Thyroid gland (tissue), 4 donors: ENCODE data around the gene MARVELD3.
"Not testable (repeated sequence)": the region's sequence is repeated elsewhere in the genome, so short reads cannot be mapped to it uniquely, and the experiment has no call there.

Source experiments
- POLR2A ChIP-seq, 2 donors: fragments of 450-650 bp; IDR thresholded peaks; one replicate each; pipeline ENCODE4 v1.6.1; 2017; ENCODE audit warnings: antibody characterized with exemption in 2 of 2, mild to moderate bottlenecking in 2 of 2, moderate library complexity in 1 of 2
- TF ChIP-seq, protein P1 (sequence below), 6 experiments: fragments of 200-600 bp in 3 of 6; fragments of 450-650 bp in 3 of 6; sonication (generic) in 3 of 6; IDR thresholded peaks; one replicate each; pipeline ENCODE4 v1.5.1; 2016 to 2019; ENCODE audit warnings: antibody characterized with exemption in 6 of 6, mild to moderate bottlenecking in 2 of 6, inconsistent platforms in 1 of 6, moderate library complexity in 1 of 6

DNA sequence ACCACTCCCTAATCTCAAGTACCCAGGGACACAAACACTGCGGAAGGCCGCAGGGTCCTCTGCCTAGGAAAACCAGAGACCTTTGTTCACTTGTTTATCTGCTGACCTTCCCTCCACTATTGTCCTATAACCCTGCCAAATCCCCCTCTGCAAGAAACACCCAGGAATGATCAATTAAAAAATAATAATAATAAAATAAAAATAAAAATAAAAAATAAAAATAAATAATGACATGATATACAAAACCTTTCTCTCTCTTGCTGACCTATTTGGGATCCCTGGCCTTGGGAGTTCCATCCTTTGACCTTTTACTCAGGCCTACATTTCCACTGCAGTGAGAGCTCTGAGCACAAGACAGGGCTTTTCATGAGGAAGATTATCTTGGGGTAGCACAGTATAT lies 35.9 kb upstream of the MARVELD3 start:
- TF ChIP-seq, protein P1, sequence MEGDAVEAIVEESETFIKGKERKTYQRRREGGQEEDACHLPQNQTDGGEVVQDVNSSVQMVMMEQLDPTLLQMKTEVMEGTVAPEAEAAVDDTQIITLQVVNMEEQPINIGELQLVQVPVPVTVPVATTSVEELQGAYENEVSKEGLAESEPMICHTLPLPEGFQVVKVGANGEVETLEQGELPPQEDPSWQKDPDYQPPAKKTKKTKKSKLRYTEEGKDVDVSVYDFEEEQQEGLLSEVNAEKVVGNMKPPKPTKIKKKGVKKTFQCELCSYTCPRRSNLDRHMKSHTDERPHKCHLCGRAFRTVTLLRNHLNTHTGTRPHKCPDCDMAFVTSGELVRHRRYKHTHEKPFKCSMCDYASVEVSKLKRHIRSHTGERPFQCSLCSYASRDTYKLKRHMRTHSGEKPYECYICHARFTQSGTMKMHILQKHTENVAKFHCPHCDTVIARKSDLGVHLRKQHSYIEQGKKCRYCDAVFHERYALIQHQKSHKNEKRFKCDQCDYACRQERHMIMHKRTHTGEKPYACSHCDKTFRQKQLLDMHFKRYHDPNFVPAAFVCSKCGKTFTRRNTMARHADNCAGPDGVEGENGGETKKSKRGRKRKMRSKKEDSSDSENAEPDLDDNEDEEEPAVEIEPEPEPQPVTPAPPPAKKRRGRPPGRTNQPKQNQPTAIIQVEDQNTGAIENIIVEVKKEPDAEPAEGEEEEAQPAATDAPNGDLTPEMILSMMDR (IDR thresholded peaks at IDR 0.05), result not testable (repeated sequence)
- TF ChIP-seq POLR2A (IDR thresholded peaks at IDR 0.05), result not testable (repeated sequence)
